Prostate gland (tissue), 2 donors: ENCODE data around the gene PTPRA.

Experiments used
- POLR2A ChIP-seq: fragments of 450-650 bp; IDR thresholded peaks from one replicate; pipeline ENCODE4 v1.6.1; 2016; ENCODE audit warnings: antibody characterized with exemption, mild to moderate bottlenecking
- POLR2AphosphoS5 ChIP-seq: sonication (generic); formaldehyde crosslinking; IDR thresholded peaks from one replicate; pipeline ENCODE4 v1.6.1; 2017; ENCODE audit warnings: antibody characterized with exemption
- TF ChIP-seq, protein P1 (sequence below), 4 experiments: fragments of 200-600 bp in 2 of 4; fragments of 450-650 bp in 2 of 4; sonication (generic) in 2 of 4; IDR thresholded peaks; 1 replicate in 3 of 4; 2 replicates in 1 of 4; pipeline ENCODE4 v1.5.1; 2016 to 2019; ENCODE audit warnings: antibody characterized with exemption in 4 of 4, mild to moderate bottlenecking in 2 of 4, moderate library complexity in 2 of 4

DNA sequence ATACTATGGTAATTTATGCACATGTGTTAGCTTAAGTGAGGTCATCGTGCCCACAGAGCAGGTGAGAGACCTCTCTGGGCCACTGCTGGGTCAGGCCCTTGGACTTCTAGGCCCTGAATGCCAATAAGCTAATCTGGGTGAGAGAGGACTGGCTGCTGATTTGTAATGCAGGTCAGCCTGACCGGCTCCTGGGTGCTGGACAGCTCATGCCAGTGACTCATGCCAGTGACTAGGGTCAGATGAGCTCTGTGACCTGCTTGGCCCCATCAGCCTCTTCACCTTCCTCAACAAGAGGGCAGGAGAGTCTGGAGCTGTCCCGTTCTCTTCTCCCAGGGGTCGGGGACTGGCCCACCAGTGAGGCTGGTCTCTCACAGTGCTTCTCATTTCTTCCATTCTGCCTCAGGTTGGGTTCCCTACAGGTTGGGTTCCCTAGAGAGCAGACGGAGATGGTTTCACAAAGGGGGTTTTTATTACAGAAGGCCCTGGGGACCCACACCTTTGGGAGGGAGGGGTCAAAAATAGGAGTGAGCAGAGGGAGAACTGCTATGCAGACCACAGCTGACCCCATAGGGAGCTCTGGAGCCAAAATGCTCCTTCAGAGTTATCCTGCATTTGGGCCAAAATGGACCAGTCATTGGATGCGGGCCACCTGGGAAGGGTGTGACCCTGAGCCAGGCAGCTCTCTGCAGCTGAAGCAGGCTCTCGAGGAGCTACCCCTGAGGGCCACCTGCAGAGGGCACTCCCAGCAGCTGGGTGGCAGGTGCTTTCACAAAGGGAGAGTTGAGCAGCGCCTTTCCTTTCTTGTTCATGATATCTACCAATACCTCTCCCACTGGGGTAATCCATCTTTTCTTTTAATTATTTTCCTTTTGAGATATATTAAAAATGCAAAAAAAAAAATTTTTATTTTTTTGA, 196.0 kb downstream of the PTPRA start:
- TF ChIP-seq, protein P1, sequence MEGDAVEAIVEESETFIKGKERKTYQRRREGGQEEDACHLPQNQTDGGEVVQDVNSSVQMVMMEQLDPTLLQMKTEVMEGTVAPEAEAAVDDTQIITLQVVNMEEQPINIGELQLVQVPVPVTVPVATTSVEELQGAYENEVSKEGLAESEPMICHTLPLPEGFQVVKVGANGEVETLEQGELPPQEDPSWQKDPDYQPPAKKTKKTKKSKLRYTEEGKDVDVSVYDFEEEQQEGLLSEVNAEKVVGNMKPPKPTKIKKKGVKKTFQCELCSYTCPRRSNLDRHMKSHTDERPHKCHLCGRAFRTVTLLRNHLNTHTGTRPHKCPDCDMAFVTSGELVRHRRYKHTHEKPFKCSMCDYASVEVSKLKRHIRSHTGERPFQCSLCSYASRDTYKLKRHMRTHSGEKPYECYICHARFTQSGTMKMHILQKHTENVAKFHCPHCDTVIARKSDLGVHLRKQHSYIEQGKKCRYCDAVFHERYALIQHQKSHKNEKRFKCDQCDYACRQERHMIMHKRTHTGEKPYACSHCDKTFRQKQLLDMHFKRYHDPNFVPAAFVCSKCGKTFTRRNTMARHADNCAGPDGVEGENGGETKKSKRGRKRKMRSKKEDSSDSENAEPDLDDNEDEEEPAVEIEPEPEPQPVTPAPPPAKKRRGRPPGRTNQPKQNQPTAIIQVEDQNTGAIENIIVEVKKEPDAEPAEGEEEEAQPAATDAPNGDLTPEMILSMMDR (IDR thresholded peaks at IDR 0.05), result no peak
- no peak for TF ChIP-seq POLR2A
- no peak for TF ChIP-seq POLR2AphosphoS5
